HuH-7 (cell line): ENCODE data around the gene SRD5A1.

ENCODE experiments used
- DNase-seq: peaks from one replicate; pipeline ENCODE4 v3.0.0; 2011; ENCODE audit warnings: low spot score

The SRD5A1 gene

GRCh38 chr5:6632888-6633468 lies at the start of gene SRD5A1, which contains the start of gene NSUN2:
TSS of gene SRD5A1 (plus strand) at chr5:6633440. CDS start at chr5:6633577, 137 bp downstream.
TSS of gene NSUN2 (minus strand) at chr5:6633044. CDS start at chr5:6632979, 65 bp downstream.
- peak; percentile 90 for DNase-seq

GRCh38 chr5:6584101-6584645 lies 49.1 kb upstream of the SRD5A1 start:
- DNase-seq, result no peak

- no peak for DNase-seq
These were observed 48.5 kb upstream of the SRD5A1 start for GRCh38 chr5:6584727-6585126.

GRCh38 chr5:6585168-6585567 lies 48.1 kb upstream of the SRD5A1 start:
- no peak for DNase-seq

- DNase-seq, result no peak
These were observed 47.1 kb upstream of the SRD5A1 start for GRCh38 chr5:6585939-6586646.

- no peak for DNase-seq
These were observed 46.6 kb upstream of the SRD5A1 start for GRCh38 chr5:6586647-6587042.

- DNase-seq, result no peak
These were observed 46.1 kb upstream of the SRD5A1 start for GRCh38 chr5:6587171-6587570.

- DNase-seq, result no peak
These were observed 42.7 kb upstream of the SRD5A1 start for GRCh38 chr5:6590581-6590980.

- DNase-seq, result no peak
These were observed 41.5 kb upstream of the SRD5A1 start for GRCh38 chr5:6591671-6592288.

GRCh38 chr5:6592601-6593000 lies 40.6 kb upstream of the SRD5A1 start:
- DNase-seq, result no peak

- no peak for DNase-seq
These were observed 39.9 kb upstream of the SRD5A1 start for GRCh38 chr5:6593148-6594016.

GRCh38 chr5:6594066-6594465 lies 39.2 kb upstream of the SRD5A1 start:
- no peak for DNase-seq

- no peak for DNase-seq
These were observed 37.8 kb upstream of the SRD5A1 start for GRCh38 chr5:6595405-6595804.

GRCh38 chr5:6596388-6596787 lies 36.9 kb upstream of the SRD5A1 start:
- no peak for DNase-seq

- no peak for DNase-seq
These were observed 35.7 kb upstream of the SRD5A1 start for GRCh38 chr5:6597557-6597956.

GRCh38 chr5:6598351-6598900 lies 34.8 kb upstream of the SRD5A1 start:
- no peak for DNase-seq

GRCh38 chr5:6599739-6600138 lies 33.5 kb upstream of the SRD5A1 start:
- no peak for DNase-seq

GRCh38 chr5:6601271-6601670 lies 32.0 kb upstream of the SRD5A1 start:
- no peak for DNase-seq

- no peak for DNase-seq
These were observed 31.4 kb upstream of the SRD5A1 start for GRCh38 chr5:6601816-6602215.

- no peak for DNase-seq
These were observed 30.8 kb upstream of the SRD5A1 start for GRCh38 chr5:6602441-6602840.

- DNase-seq, result no peak
These were observed 29.6 kb upstream of the SRD5A1 start for GRCh38 chr5:6603643-6604042.

GRCh38 chr5:6604341-6604740 lies 28.9 kb upstream of the SRD5A1 start:
- DNase-seq, result no peak
